Stimulated activated CD4-positive, alpha-beta T cell treated with anti-CD3 and anti-CD28 coated beads, TNF-alpha, amount 100 ng/mL, for 1 hour (primary cell): ENCODE data around the gene ZNF217.
"Not testable (repeated sequence)": the region's sequence is repeated elsewhere in the genome, so short reads cannot be mapped to it uniquely, and the experiment has no call there.

Experiments used
- DNase-seq, 3 donors: peaks; one replicate each; pipeline ENCODE4 v3.0.0-alpha.2; 2020; ENCODE audit warnings: low read depth in 3 of 3, low spot score in 1 of 3

The ZNF217 gene

GRCh38 chr20:53534037-53534436 lies 59.6 kb downstream of the ZNF217 start:
- DNase-seq: no peak

GRCh38 chr20:53533500-53533899 lies 60.1 kb downstream of the ZNF217 start:
- no peak for DNase-seq

- DNase-seq: not testable (repeated sequence)
These were observed 60.9 kb downstream of the ZNF217 start for GRCh38 chr20:53532654-53533312.

- DNase-seq: no peak
These were observed 63.2 kb downstream of the ZNF217 start for GRCh38 chr20:53530440-53530839.

- no peak for DNase-seq
These were observed 64.0 kb downstream of the ZNF217 start for GRCh38 chr20:53529658-53530057.

GRCh38 chr20:53527196-53527595 lies 66.4 kb downstream of the ZNF217 start:
- no peak for DNase-seq

- no peak for DNase-seq
These were observed 68.9 kb downstream of the ZNF217 start for GRCh38 chr20:53524589-53525312.

- DNase-seq: not testable (repeated sequence)
These were observed 70.0 kb downstream of the ZNF217 start for GRCh38 chr20:53523615-53524014.

GRCh38 chr20:53522696-53523095 lies 70.9 kb downstream of the ZNF217 start:
- DNase-seq: no peak

- DNase-seq: no peak
These were observed 71.6 kb downstream of the ZNF217 start for GRCh38 chr20:53522026-53522425.

- DNase-seq: not testable (repeated sequence)
These were observed 72.2 kb downstream of the ZNF217 start for GRCh38 chr20:53521421-53521820.

- no peak for DNase-seq
These were observed 76.5 kb downstream of the ZNF217 start for GRCh38 chr20:53517146-53517545.
